GM20000 (cell line): ENCODE data around the gene PRKRIP1.

Experiments used
- DNase-seq: peaks from one replicate; pipeline ENCODE4 v3.0.0; 2012; ENCODE audit warnings: low spot score
- TF ChIP-seq, protein P1 (sequence below): IDR thresholded peaks from 2 replicates; pipeline ENCODE4 v1.5.1; 2012; ENCODE audit warnings: mild to moderate bottlenecking, control low read depth; ENCODE audit errors: extremely low read depth, missing control alignments

The PRKRIP1 gene

DNA sequence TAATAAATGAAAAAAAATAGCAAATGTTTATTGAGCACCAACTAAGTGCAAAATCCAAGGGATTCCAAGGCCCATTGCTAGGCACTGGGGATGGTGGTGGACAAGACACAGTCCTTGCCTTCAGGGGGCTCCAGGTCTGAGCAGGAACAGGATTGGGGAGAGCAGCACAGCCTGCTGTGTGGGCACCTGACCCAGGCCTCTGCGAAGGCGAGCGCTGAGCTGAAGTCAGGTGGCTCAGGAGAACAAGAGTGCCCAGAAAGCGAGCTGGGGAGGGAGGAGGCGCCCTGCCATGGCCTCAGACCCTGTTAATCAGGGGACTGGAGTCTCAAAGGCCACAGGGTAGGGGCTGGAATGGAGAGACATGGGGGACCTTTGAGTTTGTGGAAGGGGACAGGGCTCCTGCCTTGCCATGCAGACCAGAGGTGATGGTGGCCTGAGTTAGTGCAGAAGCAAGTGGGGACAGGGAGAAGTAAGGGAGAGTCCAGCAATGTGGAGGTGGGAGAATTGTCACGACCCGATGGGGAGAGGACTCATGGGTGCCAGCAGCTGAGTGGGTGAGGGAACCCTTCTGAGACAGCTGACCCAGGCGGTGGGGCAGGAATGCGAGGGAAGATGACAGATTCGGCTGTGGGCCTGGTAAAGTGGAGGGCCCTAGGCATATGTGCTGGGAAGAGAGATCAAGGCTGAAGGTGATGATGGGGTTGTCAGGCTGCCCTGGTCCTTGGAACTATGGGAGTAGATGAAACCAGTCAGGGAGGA, 33.2 kb downstream of the PRKRIP1 start:
- no peak for DNase-seq
- TF ChIP-seq, protein P1, sequence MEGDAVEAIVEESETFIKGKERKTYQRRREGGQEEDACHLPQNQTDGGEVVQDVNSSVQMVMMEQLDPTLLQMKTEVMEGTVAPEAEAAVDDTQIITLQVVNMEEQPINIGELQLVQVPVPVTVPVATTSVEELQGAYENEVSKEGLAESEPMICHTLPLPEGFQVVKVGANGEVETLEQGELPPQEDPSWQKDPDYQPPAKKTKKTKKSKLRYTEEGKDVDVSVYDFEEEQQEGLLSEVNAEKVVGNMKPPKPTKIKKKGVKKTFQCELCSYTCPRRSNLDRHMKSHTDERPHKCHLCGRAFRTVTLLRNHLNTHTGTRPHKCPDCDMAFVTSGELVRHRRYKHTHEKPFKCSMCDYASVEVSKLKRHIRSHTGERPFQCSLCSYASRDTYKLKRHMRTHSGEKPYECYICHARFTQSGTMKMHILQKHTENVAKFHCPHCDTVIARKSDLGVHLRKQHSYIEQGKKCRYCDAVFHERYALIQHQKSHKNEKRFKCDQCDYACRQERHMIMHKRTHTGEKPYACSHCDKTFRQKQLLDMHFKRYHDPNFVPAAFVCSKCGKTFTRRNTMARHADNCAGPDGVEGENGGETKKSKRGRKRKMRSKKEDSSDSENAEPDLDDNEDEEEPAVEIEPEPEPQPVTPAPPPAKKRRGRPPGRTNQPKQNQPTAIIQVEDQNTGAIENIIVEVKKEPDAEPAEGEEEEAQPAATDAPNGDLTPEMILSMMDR, result no peak

DNA sequence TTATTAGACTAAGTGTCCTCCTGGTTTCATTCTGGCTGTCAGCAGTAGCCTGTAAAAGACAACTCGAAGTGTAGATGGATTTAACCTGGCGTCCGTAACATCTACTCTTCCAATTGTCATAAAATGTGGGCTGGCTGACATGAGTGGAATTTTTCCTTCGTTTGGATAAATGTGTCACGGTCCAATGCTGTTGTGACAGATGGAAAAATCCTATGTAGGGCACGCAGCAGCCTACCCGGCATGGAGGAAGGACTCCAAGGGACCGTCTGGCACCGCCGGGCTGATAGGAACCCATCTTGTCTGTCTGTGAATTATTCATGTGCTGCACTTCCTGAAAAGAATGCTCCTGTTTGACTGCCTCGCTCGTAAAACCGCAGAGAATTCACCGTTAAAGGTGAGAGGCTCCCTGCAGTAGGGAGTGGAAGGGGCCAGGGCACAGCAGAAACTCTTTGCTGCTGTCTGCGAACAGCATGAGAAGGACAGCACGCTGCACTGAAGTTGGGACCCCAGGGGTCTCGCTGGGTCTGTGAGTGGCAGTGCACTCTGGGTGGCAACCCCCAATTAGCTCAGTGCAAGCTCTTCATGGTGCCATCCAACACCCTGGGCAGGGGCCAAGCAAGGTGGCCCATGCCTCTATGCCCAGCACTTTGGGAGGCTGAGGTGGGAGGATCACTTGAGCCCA, 35.6 kb downstream of the PRKRIP1 start:
- TF ChIP-seq, protein P1, result no peak
- DNase-seq, result peak; percentile 69

DNA sequence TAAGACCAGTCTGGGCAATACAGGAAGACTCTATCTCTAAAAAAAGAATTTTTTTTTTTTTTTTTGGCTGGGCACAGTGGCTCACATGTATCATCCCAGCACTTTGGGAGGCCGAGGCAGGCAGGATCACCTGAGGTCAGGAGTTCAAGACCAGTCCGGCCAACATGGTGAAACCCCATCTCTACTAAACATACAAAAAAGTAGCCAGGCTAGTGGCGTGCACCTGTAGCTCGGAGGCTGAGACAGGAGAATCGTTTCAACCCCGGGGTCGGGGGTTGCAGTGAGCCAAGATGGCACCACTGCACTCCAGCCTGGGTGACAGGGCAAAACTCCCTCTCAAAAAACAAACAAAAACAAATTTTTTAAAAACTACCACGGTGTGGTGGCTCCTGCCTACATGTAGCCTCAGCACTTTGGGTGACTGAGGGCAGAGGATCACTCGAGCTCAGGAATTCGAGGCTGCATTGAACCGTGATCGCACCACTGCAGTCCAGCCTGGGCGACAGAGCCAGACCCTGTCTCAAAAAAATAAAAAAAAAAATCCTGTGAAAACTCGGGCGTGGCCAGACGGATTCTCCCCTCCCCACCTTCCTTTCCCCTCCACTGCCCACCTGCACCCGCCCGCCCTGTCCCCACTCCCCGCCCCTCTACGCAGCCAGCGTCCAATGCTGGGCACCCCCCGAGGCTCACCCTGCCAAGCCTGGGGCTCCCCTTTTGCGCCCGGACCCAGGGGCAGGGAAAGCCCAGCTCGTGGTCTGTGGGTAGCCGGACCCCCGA, 36.5 kb downstream of the PRKRIP1 start:
- DNase-seq, result no peak
- TF ChIP-seq, protein P1, result no peak

DNA sequence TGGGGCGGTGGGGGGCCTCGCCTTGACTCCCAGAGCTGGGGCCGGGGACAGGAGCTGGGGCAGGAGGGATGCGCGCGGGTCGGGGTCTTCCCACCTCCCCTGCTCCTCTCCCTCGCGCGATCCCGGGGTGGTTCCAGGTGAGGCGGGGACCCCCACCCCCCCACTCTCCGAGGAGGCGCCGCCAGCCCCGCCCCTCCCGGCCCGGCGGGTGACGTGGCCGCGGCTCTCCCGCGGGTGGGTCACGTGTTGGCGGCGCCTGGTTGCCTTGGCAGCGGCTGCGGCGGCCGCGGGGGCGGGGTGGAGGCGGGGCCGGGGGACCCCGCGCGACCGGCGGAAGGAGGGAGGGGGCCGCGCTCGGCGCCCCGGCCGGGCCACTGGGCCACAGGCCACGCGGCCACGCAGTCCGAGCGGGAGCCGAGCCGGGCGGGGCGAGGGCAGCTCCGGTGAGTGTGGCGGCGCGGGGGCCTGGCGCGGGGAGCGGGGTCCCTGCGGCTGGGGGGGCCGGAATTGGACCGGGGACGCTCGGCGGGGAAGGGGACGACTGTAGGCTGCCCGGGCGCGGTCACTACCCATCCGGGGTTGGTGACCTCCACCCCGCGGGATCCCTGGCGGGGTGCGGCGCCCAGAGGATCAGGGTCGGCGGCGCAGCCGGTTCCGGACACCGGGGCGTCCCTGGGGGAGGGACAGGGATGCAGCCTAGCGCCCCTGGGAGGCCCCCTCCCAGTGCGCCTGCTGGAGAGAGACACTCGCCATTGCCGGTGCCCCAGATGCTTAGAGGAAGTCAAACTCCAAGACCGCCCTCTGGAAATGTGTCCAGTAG, 37.3 kb downstream of the PRKRIP1 start, which contains the start of gene ORAI2:
Gene ORAI2 (plus strand): TSS at position 357 of the 820 bp plus-strand sequence. CDS start 5,382 bp downstream, outside the sequence.
- TF ChIP-seq, protein P1, result no peak
- DNase-seq, result peak; percentile 94

DNA sequence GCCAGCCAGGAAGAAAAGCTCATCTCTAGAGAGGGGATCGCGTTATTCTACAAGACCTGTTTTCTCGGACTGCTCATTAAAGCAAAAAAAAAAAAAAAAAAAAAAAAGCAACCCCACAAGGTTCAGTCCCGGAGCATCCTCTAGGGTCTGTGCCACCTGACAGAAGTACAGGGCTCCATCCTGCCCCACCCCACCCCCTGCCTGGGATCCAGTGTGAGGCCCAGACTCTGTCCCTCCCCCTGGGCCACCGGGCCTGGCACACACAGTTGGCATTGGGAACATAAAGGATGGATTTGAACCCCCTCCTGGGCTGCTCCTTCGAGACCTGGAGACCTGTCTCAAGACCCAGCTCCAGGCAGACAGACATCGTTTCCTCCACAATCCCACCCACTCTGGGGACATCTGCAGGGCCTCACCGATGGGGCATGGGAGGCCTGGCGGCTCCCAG, 37.9 kb downstream of the PRKRIP1 start:
- no peak for DNase-seq
- TF ChIP-seq, protein P1, result no peak

DNA sequence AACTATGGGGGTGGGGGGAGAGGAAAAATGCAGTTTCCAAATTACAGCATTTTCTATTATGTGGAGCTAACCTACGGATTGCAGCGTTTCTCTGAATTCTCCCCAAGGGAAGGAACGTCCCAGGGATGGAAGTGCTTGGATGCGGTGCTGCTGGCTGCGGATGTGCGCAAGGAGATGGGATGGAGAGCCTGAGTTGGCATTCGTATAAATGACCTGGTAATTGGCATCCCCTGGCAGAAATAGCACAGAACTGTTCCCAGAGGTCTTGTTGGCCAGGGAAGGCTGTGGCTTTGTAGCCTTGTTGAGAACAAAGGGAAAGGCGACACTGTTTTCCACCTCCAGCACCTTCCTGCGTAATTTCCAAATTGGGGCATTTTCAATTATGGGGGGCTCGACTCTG, 40.0 kb downstream of the PRKRIP1 start:
- DNase-seq, result no peak
- TF ChIP-seq, protein P1, result no peak
